H1 (cell line): ENCODE results near the gene SMIM38. TPM values are rescaled to one million over a fixed set of nuclear protein-coding genes. Genes with fewer than 3 reads are reported as not detected.

ENCODE experiments used
- CHD2 ChIP-seq: IDR thresholded peaks from 2 replicates; pipeline ENCODE4 v1.6.1; 2012; ENCODE audit warnings: low read length, improper control_type of control experiment
- PHF8 ChIP-seq: fragments of 200-600 bp; sonication (generic); conservative IDR thresholded peaks from 2 replicates; pipeline ENCODE4 v1.7.1; 2012; ENCODE audit warnings: low read depth, mild to moderate bottlenecking, inconsistent platforms, low read length, moderate library complexity
- polyA plus RNA-seq, 7 experiments: library from polyadenylated mRNA; depleted of rRNA in 3 of 7; stranded (reverse) in 5 of 7; unstranded in 2 of 7; fragments of >200 nt in 5 of 7; fragments of 200-250 nt in 2 of 7; gene quantifications; 1 replicate in 5 of 7; 2 replicates in 1 of 7; 4 replicates in 1 of 7; pipeline versions ENCODE4 v1.2.1 to v1.2.3, GENCODE V29; 2011 to 2013; ENCODE audit warnings: missing spikeins in 2 of 7, mixed read lengths in 2 of 7
- total RNA-seq: library from RNA; stranded (reverse); fragmentation: NEBNext Ultra II Directional; extraction: Animal tissue kit (Norgen Biotek cat#: 25700); gene quantifications from 2 replicates; pipeline ENCODE4 v1.2.1, GENCODE V29; 2021

Gene SMIM38
- total and polyA plus RNA-seq, 2 of the 8 experiments (the other 6 are each of a cell fraction or from before 2014, with no cell fraction given), result 0.17 to 0.20 TPM

DNA sequence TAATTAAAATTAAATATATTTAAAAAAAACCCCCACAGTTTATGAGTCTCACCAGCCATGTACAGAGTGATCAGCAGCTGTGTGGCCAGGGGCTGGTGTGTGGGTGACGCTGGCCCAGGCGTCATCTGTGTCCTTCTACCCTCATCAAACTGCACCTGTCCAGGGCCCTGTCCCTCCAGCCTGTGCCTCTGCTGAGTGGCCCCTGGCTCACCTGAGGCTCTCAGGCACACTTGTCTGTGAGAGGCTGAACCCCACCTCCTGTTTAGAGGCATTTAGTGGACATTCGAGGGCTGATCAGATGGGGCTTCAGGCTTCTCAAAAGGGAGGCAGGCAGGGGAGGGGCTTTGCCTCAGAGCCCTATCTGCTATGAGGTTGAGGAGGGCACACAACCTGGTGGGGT is 29.9 kb upstream of the SMIM38 start (continued):
- no peak for TF ChIP-seq CHD2
- TF ChIP-seq PHF8, result no peak
